NCI-H2029 treated with DMSO at 0.1 percent for 48 hours (cell line): ENCODE measurements around the gene LCORL.
"Not testable (repeated sequence)": the region's sequence is repeated elsewhere in the genome, so short reads cannot be mapped to it uniquely, and the experiment has no call there.

Source experiments
- DNase-seq: peaks from one replicate; lab custom pipeline; 2025; lab: John Stamatoyannopoulos, UW

Gene LCORL

GRCh38 chr4:18021720-18022571, at the start of gene LCORL:
Gene LCORL (minus strand): TSS chr4:18021755. CDS start chr4:18021751, 4 bp downstream.
- peak; percentile 97 for DNase-seq

- DNase-seq, result no peak
Observed at GRCh38 chr4:18069810-18070209, 48.3 kb upstream of the LCORL start.

GRCh38 chr4:18067031-18067430, 45.5 kb upstream of the LCORL start:
- no peak for DNase-seq

- no peak for DNase-seq
Observed at GRCh38 chr4:18063079-18063478, 41.5 kb upstream of the LCORL start.

- DNase-seq, result no peak
Observed at GRCh38 chr4:18057821-18058533, 36.4 kb upstream of the LCORL start.

GRCh38 chr4:18056030-18056429, 34.5 kb upstream of the LCORL start:
- no peak for DNase-seq

- DNase-seq, result no peak
Observed at GRCh38 chr4:18052158-18052557, 30.6 kb upstream of the LCORL start.

GRCh38 chr4:18051281-18051680, 29.7 kb upstream of the LCORL start:
- no peak for DNase-seq

- no peak for DNase-seq
Observed at GRCh38 chr4:18050448-18050847, 28.9 kb upstream of the LCORL start.

- DNase-seq, result no peak
Observed at GRCh38 chr4:18049446-18049845, 27.9 kb upstream of the LCORL start.

GRCh38 chr4:18042754-18043153, 21.2 kb upstream of the LCORL start:
- no peak for DNase-seq

- DNase-seq, result no peak
Observed at GRCh38 chr4:18042012-18042411, 20.5 kb upstream of the LCORL start.

- DNase-seq, result no peak
Observed at GRCh38 chr4:18041114-18041513, 19.6 kb upstream of the LCORL start.

GRCh38 chr4:18039113-18039512, 17.6 kb upstream of the LCORL start:
- no peak for DNase-seq

- DNase-seq, result not testable (repeated sequence)
Observed at GRCh38 chr4:18036369-18036768, 14.8 kb upstream of the LCORL start.

GRCh38 chr4:18034099-18034498, 12.5 kb upstream of the LCORL start:
- DNase-seq, result no peak

- DNase-seq, result no peak
Observed at GRCh38 chr4:18033111-18034085, 11.8 kb upstream of the LCORL start.

- no peak for DNase-seq
Observed at GRCh38 chr4:18025288-18025687, 3.7 kb upstream of the LCORL start.

- DNase-seq, result no peak
Observed at GRCh38 chr4:18022572-18023050, 1.1 kb upstream of the LCORL start.

- DNase-seq, result no peak
Observed at GRCh38 chr4:18021470-18021719, 160 bp downstream of the LCORL start.

- peak; percentile 26 for DNase-seq
Observed at GRCh38 chr4:18020671-18021469, 685 bp downstream of the LCORL start.
